ENCODE measurements around the gene PRSS8. TPM values are rescaled to one million over a fixed set of nuclear protein-coding genes. Genes with fewer than 3 reads are reported as not detected.
"Not testable (repeated sequence)": the region's sequence is repeated elsewhere in the genome, so short reads cannot be mapped to it uniquely, and the experiment has no call there.

Gene PRSS8
- total RNA-seq, 4 donors from 2014 or later: 0.31 to 2.6 (median 2.6) TPM; not detected in 1

- no peak for ATAC-seq (ENCODE audit: low FRiP score)
- no peak for DNase-seq (ENCODE audit: low spot score)
- no peak for TF ChIP-seq CTCF (IDR thresholded peaks at IDR 0.05)
Measured at GRCh38 chr16:31149332-31149731, 13.8 kb upstream of the PRSS8 start.

- no peak for TF ChIP-seq CTCF (IDR thresholded peaks at IDR 0.05)
- ATAC-seq (ENCODE audit: low FRiP score): no peak
Measured at GRCh38 chr16:31148896-31149295, 13.4 kb upstream of the PRSS8 start.

GRCh38 chr16:31148281-31148728 is 12.8 kb upstream of the PRSS8 start:
- no peak for TF ChIP-seq CTCF (IDR thresholded peaks at IDR 0.05)
- ATAC-seq (ENCODE audit: low FRiP score): peak; percentile 61
- DNase-seq (ENCODE audit: low spot score): no peak

More at GRCh38 chr16:31148896-31149295, 13.4 kb upstream of the PRSS8 start:
- no peak for DNase-seq (ENCODE audit: low spot score)

GRCh38 chr16:31147574-31147973 is 12.0 kb upstream of the PRSS8 start:
- DNase-seq (ENCODE audit: low spot score) (no peak), ATAC-seq (ENCODE audit: low FRiP score) (no peak)
- no peak for TF ChIP-seq CTCF (IDR thresholded peaks at IDR 0.05)

- ATAC-seq (ENCODE audit: low FRiP score) (no peak), DNase-seq (ENCODE audit: low spot score) (no peak)
- TF ChIP-seq CTCF (IDR thresholded peaks at IDR 0.05): no peak
Measured at GRCh38 chr16:31145398-31145990, 10.0 kb upstream of the PRSS8 start.

GRCh38 chr16:31144418-31144817 is 8.9 kb upstream of the PRSS8 start:
- ATAC-seq (ENCODE audit: low FRiP score); DNase-seq (ENCODE audit: low spot score): not testable (repeated sequence)

GRCh38 chr16:31143694-31144148 is 8.2 kb upstream of the PRSS8 start:
- TF ChIP-seq CTCF (IDR thresholded peaks at IDR 0.05): no peak
- DNase-seq (ENCODE audit: low spot score) (no peak), ATAC-seq (ENCODE audit: low FRiP score) (no peak)
